DOHH2 (cell line): ENCODE results near the gene NRDE2.

Source experiments
- EZH2phosphoT487 ChIP-seq: fragments of 200-600 bp; sonication (generic); IDR thresholded peaks from 2 replicates; pipeline ENCODE4 v1.6.1; 2017; ENCODE audit warnings: borderline replicate concordance, mild to moderate bottlenecking, antibody characterized with exemption, low read length, moderate library complexity, mixed read lengths
- TF ChIP-seq, protein P1 (sequence below): fragments of 200-600 bp; sonication (generic); IDR thresholded peaks from one replicate; pipeline ENCODE4 v1.5.1; 2014; ENCODE audit warnings: antibody characterized with exemption, mild to moderate bottlenecking, low read depth, low read length; ENCODE audit not compliant: poor library complexity, severe bottlenecking

DNA sequence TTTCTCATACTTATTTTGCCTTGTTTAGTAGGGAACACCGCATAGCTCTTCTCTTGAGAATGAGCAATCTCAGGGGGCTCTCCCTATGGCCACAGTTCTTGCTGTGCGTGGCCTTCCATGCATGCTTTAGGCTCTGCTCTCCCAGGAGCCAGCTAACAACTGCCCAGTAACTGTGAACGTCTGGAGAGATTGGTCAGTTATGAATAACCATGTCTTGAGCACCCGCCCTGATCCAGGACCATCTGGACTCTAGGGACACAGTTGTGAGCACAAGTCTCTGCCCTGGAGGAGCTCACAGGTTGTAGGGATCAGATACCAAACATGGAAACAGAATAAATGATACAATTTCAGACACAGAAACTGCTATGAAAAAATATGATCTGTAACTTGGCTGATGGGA is 63.3 kb downstream of the NRDE2 start:
- TF ChIP-seq, protein P1, sequence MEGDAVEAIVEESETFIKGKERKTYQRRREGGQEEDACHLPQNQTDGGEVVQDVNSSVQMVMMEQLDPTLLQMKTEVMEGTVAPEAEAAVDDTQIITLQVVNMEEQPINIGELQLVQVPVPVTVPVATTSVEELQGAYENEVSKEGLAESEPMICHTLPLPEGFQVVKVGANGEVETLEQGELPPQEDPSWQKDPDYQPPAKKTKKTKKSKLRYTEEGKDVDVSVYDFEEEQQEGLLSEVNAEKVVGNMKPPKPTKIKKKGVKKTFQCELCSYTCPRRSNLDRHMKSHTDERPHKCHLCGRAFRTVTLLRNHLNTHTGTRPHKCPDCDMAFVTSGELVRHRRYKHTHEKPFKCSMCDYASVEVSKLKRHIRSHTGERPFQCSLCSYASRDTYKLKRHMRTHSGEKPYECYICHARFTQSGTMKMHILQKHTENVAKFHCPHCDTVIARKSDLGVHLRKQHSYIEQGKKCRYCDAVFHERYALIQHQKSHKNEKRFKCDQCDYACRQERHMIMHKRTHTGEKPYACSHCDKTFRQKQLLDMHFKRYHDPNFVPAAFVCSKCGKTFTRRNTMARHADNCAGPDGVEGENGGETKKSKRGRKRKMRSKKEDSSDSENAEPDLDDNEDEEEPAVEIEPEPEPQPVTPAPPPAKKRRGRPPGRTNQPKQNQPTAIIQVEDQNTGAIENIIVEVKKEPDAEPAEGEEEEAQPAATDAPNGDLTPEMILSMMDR: no peak
- TF ChIP-seq EZH2phosphoT487: no peak
